Liver (tissue), 9 donors: ENCODE results near the gene USP2. TPM values are rescaled to one million over a fixed set of nuclear protein-coding genes. Genes with fewer than 3 reads are reported as not detected.

ENCODE experiments used
- DNase-seq: peaks from one replicate; pipeline ENCODE4 v3.0.0-alpha.2; 2017; ENCODE audit warnings: low spot score
- H3K27ac ChIP-seq, 2 donors: one replicate each; pipeline ENCODE4 v1.7.0; 2013; ENCODE audit warnings: inconsistent platforms in 2 of 2, low read length in 2 of 2, control low read depth in 1 of 2, low read depth in 1 of 2, mild to moderate bottlenecking in 1 of 2
- H3K27me3 ChIP-seq, 4 donors: one replicate each; pipeline versions ENCODE4 v1.6.1 to v1.7.0; 2013; ENCODE audit warnings: low read length in 3 of 4, inconsistent platforms in 1 of 4, mild to moderate bottlenecking in 1 of 4, moderate library complexity in 1 of 4; ENCODE audit not compliant: control insufficient read depth in 4 of 4, insufficient read depth in 4 of 4
- H3K36me3 ChIP-seq, 4 donors: one replicate each; pipeline versions ENCODE4 v1.6.1 to v1.7.0; 2013; ENCODE audit warnings: low read length in 3 of 4, mild to moderate bottlenecking in 3 of 4, low read depth in 1 of 4, moderate library complexity in 1 of 4; ENCODE audit not compliant: control insufficient read depth in 4 of 4, insufficient read depth in 3 of 4
- H3K4me1 ChIP-seq, 4 donors: one replicate each; pipeline versions ENCODE4 v1.6.1 to v1.7.0; 2013; ENCODE audit warnings: low read length in 3 of 4, mild to moderate bottlenecking in 3 of 4, moderate library complexity in 1 of 4; ENCODE audit not compliant: control insufficient read depth in 4 of 4, insufficient read depth in 4 of 4
- H3K4me3 ChIP-seq, 3 donors: one replicate each; pipeline versions ENCODE4 v1.6.1 to v1.7.0; 2013; ENCODE audit warnings: low read length in 3 of 3, control low read depth in 1 of 3, low read depth in 1 of 3, mild to moderate bottlenecking in 1 of 3
- H3K9ac ChIP-seq, 2 donors: one replicate each; pipeline ENCODE4 v1.7.0; 2013; ENCODE audit warnings: low read length in 2 of 2, mild to moderate bottlenecking in 2 of 2, moderate library complexity in 2 of 2, control low read depth in 1 of 2, low read depth in 1 of 2
- H3K9me3 ChIP-seq, 4 donors: one replicate each; pipeline versions ENCODE4 v1.6.1 to v1.7.0; 2013; ENCODE audit warnings: low read length in 3 of 4; ENCODE audit not compliant: control insufficient read depth in 4 of 4
- ATF3 ChIP-seq: IDR thresholded peaks from 2 replicates; pipeline ENCODE4 v1.6.1; 2016; ENCODE audit warnings: antibody characterized with exemption
- CTCF ChIP-seq: fragments of 150-350 bp; IDR thresholded peaks from 2 replicates; pipeline ENCODE4 v1.5.1; 2017; ENCODE audit warnings: improper control_type of control experiment, low read depth, low read length; ENCODE audit not compliant: missing input control
- EGR1 ChIP-seq, 2 donors: IDR thresholded peaks; 2 replicates each; pipeline ENCODE4 v1.6.1; 2016 to 2018; ENCODE audit warnings: antibody characterized with exemption in 2 of 2, low read depth in 2 of 2
- FOXA1 ChIP-seq: IDR thresholded peaks from 2 replicates; pipeline ENCODE4 v1.6.1; 2016; ENCODE audit warnings: antibody characterized with exemption
- FOXA2 ChIP-seq: IDR thresholded peaks from 2 replicates; pipeline ENCODE4 v1.6.1; 2016; ENCODE audit warnings: antibody characterized with exemption
- GABPA ChIP-seq, 2 donors: IDR thresholded peaks in 1 of 2; conservative IDR thresholded peaks in 1 of 2; 2 replicates each; pipeline ENCODE4 v1.6.1; 2016; ENCODE audit warnings: antibody characterized with exemption in 2 of 2, mild to moderate bottlenecking in 1 of 2, moderate library complexity in 1 of 2
- HNF4A ChIP-seq, 2 donors: conservative IDR thresholded peaks; 2 replicates each; pipeline ENCODE4 v1.6.1; 2016; ENCODE audit warnings: antibody characterized with exemption in 2 of 2, mild to moderate bottlenecking in 2 of 2
- HNF4G ChIP-seq: IDR thresholded peaks from 2 replicates; pipeline ENCODE4 v1.6.1; 2016; ENCODE audit warnings: antibody characterized with exemption
- JUND ChIP-seq, 2 donors: IDR thresholded peaks; 2 replicates each; pipeline ENCODE4 v1.6.1; 2016; ENCODE audit warnings: antibody characterized with exemption in 2 of 2
- MAX ChIP-seq: IDR thresholded peaks from 2 replicates; pipeline ENCODE4 v1.6.1; 2016; ENCODE audit warnings: antibody characterized with exemption
- NR2F2 ChIP-seq: IDR thresholded peaks from 2 replicates; pipeline ENCODE4 v1.6.1; 2016; ENCODE audit warnings: antibody characterized with exemption
- RAD21 ChIP-seq, 2 donors: IDR thresholded peaks; 2 replicates each; pipeline ENCODE4 v1.6.1; 2016; ENCODE audit warnings: antibody characterized with exemption in 2 of 2, mild to moderate bottlenecking in 2 of 2
- REST ChIP-seq: IDR thresholded peaks from 2 replicates; pipeline ENCODE4 v1.6.1; 2016; ENCODE audit warnings: antibody characterized with exemption, mild to moderate bottlenecking
- SP1 ChIP-seq: IDR thresholded peaks from 2 replicates; pipeline ENCODE4 v1.6.1; 2018; ENCODE audit warnings: antibody characterized with exemption, mild to moderate bottlenecking
- TAF1 ChIP-seq: conservative IDR thresholded peaks from 2 replicates; pipeline ENCODE4 v1.6.1; 2016; ENCODE audit warnings: antibody characterized with exemption, mild to moderate bottlenecking
- YY1 ChIP-seq: IDR thresholded peaks from 2 replicates; pipeline ENCODE4 v1.6.1; 2016; ENCODE audit warnings: antibody characterized with exemption, mild to moderate bottlenecking
- ZBTB33 ChIP-seq: IDR thresholded peaks from 2 replicates; pipeline ENCODE4 v1.6.1; 2016; ENCODE audit warnings: antibody characterized with exemption
- WGBS: extraction: QIAGEN DNeasy Blood & Tissue Kit; methylation state at CpG from one replicate; pipeline ENCODE4 v1.1.7; 2013; 5-methylcytosine and 5-hydroxymethylcytosine counted together
- polyA plus RNA-seq, 2 donors: library from polyadenylated mRNA; stranded (reverse) in 1 of 2; unstranded in 1 of 2; fragments of 200-250 nt in 1 of 2; fragments of >200 nt in 1 of 2; fragmentation: Nextera tagmentation in 1 of 2; extraction: Ambion mirVana in 1 of 2; gene quantifications; one replicate each; pipeline versions ENCODE4 v1.2.1 to v1.2.3, GENCODE V29; 2013 to 2015
- total RNA-seq, 2 donors: library from RNA; depleted of rRNA; stranded (reverse); fragments of >200 nt; gene quantifications; one replicate each; pipeline ENCODE4 v1.2.3, GENCODE V29; 2014
- donor health status: healthy.
- donor health status: healthy.
- donor health status: healthy.
- donor health status: healthy.
- donor health status: healthy.

Gene USP2
- total and polyA plus RNA-seq, 4 donors = 0.65 to 4.4 (median 2.1) TPM

GRCh38 chr11:119367661-119368120 is 13.8 kb downstream of the USP2 start:
- peaks cover 20 to 89% (median 68%) of the 10 kb centered on the region in 4 donors for H3K4me1 ChIP-seq
- DNase-seq = no peak
- peak overlapping the region; percentile 96 to 97 for H3K27ac ChIP-seq
- WGBS = 55% methylated on average over 9 of the region's 9 CpGs
- peak overlapping the region in 1 of 2 donors; percentile 23 for H3K9ac ChIP-seq
- no peaks in the 10 kb centered on the region for H3K36me3 ChIP-seq
- H3K27me3 ChIP-seq = no peaks in the 10 kb centered on the region
- no peaks in the 10 kb centered on the region for H3K9me3 ChIP-seq
- H3K4me3 ChIP-seq = peak overlapping the region in 1 of 3 donors; percentile 32
- TF ChIP-seq CTCF (no peak), EGR1 (IDR thresholded peaks at IDR 0.05; ENCODE audit: low read depth in 2 of 2) (no peak), ZBTB33 (no peak), GABPA (IDR thresholded peaks at IDR 0.05 in 1 of 2, conservative IDR thresholded peaks at IDR 0.05 in 1 of 2) (no peak), YY1 (no peak), FOXA2 (no peak), JUND (IDR thresholded peaks at IDR 0.05) (no peak), HNF4G (no peak), RAD21 (IDR thresholded peaks at IDR 0.05) (no peak), MAX (no peak), NR2F2 (no peak), TAF1 (no peak), HNF4A (conservative IDR thresholded peaks at IDR 0.05) (no peak), ATF3 (no peak), REST (no peak), FOXA1 (no peak), SP1 (no peak)
